ENCODE data around the gene LRRC27.

LRRC27 gene

DNA sequence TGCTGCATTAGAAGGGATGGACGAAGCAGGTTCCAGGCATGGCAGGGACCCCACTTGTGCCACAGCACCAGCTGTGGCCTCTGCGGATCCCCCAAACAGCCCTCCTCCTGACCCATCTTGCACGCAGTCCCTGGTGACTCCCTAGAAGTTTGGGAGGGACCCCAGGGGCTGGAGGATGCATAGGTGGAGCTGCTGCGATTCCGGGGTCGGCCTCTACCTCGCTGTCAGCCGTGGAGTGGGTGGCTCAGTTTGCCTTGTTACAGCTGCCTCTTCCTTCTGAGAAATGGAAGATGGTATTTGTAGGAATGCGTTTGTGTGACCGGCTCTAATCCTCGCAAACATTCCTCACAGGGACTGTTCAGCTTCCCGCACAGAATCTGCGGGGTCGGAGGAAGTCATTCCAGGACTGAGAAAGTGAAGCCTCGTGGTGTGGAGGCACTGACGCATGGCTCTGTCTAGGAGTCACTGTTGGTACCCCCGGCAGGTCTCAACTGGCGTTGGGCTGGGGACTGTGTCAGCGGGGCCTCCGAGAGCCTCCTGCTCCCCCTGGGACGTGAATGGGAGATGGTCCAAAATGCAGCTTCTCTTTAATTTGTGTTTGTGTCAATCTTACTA, 82.5 kb downstream of the LRRC27 start:
- DNase-seq (ENCODE audit: low read depth in 2 of 2): no peak

DNA sequence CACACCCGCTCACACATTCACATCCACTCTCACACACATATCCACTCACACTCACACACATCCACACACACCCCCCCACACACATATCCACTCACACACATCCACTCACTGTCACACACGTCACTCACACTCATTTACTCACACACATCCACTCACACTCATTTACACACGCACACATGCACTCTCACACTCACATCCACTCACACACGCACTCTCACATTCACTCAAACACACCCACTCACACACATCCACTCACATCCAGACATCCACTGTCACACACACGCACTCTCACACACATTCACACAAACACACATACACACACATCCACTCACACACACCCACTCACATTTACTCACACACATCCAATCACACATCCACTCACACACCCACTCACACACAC, 83.3 kb downstream of the LRRC27 start:
- DNase-seq (ENCODE audit: low read depth in 2 of 2): no peak

DNA sequence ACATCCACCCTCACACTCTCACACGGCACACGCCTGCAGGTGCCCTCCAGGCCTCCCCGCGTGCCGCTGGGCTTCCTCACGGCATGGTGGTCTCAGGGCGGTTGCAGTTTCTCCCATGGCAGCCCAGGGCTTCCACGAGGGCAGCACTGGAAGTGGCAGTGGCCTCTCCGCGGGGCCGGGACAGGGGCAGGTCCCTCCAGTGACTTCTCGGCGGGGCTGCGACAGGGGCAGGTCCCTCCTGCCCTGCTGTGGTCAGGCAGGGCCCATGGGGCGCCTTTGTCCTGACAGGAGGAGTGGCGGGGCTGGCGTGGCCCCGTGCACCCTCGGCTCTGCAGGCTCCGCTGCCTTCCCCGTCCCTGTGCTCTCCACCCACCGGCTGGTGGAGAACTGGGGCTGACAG, 84.0 kb downstream of the LRRC27 start:
- DNase-seq (ENCODE audit: low read depth in 2 of 2): no peak

DNA sequence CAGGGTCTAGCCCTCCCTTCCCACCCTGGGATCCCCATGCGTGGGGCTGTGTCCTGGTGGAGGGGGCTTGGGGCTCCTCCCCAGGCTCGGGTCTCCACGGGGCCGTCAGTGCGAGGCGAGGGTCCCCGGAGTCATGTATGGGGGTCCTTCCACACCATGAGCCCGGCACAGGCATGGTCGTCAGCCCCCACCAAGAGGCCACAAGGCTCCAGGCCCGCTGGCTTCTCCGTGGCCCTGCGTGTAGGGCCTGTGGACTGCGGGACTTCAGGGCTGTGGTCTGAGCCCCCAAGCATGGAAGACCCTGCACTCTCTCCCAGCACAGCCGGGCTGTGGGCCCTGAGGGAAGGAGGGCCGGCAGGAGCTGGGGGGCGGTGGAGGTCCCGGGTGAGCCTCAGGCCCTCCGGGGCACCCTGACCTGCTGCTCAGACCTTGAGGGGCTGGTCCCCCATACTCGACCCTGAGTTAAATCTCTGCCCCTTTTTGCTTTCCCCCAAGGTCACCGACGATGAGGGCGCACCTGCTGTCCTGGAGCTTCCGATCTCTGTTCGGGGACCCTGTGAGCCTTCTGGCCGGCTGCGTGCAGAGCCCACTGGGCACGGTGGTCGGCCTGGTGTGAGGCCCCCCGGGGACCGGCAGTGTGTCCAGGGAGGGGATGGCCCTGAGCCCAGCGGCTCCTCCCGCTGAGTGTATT, 84.7 kb downstream of the LRRC27 start:
- no peak for DNase-seq (ENCODE audit: low read depth in 2 of 2)

DNA sequence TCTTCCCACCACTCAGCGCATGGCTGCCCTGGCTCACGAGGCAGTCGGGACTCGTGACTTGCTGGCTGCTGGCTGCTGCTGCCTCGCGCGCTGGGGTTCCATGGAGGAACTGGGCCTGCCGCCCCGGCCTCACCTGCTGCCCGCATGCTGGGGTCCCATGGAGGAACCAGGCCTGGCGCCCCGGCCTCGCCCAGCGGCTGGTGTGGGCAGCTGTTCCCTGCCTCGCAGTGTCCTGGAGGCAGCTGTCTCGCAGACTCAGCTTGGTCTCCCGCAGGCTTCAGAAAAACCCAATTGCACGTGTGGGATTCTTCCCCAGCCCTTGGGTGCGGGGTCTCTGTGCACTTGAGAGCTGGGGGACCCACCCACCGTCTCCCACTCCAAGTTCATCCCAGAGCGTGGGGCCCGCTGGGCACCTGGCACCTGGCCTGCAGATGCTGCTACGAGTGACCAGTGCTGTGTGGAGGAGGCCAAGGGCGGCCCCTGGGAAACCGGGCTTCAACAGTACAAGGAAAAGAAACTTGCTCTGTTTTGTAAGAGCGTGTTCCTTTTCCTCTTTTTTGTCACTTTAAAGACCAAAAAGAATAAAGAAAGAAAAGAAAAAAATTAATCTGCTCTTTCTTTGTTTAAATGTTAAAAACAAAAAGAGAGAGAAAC, 85.4 kb downstream of the LRRC27 start:
- no peak for DNase-seq (ENCODE audit: low read depth in 2 of 2)

DNA sequence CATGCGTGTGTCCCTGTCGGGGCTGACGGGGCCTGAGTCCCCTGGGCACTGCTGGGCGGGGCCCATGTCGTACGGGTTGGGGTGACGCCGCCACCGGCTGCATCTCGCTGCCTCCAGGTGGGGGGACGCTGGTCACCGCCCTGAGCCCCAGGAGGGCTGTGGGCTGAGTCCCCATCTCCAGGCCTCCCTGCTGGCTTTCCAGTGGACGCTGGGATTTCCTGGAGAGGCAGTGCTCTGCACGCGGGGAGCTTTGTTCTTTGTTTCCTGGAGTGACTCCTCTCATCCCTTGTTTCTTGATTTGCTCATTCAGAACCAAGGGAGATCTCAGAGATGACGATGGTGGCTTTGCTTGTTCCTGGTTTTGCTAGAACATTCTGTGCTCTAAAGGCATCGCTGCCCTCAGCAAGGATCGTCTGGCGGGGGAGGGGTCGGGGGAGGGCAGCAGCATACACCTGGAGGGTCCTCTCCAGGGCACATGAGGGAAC, 86.0 kb downstream of the LRRC27 start:
- DNase-seq (ENCODE audit: low read depth in 2 of 2): no peak

DNA sequence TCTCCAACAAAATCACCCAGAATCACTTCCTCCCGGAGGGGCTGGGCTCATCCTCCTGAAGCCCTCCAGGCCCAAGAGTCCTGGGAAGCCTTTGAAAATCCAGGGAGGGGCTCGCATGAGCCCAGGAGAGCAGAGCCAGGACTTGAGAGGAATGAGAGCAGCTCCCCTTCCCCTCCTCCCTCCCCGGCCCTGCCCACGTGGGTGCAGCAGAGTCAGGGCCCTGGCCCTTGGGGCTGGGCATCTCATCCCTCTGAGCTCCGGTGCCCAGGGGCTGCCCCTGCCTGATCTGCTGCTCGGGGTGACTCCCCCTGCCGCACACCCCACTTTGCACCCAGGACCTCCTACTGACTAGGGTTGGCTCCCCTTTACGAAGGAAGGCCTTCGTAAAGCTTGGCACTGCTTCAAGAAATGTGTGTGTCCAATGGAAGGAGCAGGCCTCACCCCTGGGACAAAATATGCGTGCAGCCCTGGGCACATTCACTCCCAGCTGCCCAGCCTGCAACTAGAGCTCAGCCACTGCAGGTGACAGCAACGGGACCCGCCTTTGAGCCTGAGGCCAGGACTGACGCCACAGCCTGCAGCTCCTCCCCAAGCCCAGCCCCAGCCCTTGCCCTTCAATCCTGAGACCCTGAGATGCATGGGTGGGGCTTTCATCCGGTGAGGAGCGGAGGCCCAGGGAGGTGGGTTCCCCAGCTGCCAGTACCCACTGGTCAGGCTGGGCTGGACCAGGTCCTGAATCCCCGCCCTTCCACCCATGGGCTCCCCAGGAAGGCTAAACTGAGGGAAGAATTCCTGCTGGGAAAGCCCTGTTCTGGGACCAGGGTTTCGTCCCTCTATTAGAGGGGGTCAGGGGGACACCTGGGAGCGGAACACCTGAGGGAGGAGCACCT, 86.8 kb downstream of the LRRC27 start:
- DNase-seq (ENCODE audit: low read depth in 2 of 2): no peak

DNA sequence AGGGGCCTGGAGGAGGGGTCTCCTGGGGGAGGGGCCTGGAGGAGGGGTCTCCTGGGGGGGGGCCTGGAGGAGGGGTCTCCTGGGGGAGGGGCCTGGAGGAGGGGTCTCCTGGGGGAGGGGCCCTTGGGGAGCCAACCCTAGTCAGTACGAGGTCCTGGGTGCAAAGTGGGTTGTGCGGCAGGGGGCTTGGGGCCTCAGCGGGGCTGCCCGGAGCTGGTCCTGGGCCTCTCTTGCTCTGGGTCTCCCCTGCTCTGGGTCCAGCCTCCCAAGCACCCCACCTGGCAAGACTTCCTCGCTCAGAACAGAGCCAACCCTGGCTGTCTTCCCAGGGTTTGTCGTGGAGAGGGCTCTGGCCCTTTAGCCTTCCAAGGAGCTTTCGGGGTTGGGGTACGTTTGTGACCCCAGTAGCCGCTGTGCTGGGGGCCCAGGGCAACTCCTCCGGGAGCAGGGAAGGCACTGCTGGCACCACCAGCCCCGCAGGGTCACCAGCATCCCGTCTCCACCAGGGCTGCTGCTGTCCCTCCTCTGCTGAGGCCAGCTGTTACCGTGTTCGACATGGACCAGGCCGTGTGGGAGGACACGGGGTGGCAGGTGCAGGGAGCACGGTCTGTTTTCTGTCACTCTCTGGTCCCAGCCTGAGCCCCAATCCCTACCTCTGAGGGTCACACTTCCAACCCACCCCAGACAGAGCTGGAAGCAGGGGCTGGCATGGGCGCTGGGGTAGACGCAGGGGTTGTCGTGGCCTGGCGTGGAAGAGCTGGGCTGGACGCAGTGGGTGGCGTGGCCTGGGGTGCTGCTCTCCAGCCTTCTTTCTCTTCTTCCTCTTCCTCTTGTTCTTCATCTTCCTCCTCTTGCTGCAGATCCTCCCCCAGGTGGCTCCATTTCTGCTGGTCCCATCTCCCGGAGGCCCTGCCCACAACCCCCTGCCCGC, 87.8 kb downstream of the LRRC27 start:
- no peak for DNase-seq (ENCODE audit: low read depth in 2 of 2)

DNA sequence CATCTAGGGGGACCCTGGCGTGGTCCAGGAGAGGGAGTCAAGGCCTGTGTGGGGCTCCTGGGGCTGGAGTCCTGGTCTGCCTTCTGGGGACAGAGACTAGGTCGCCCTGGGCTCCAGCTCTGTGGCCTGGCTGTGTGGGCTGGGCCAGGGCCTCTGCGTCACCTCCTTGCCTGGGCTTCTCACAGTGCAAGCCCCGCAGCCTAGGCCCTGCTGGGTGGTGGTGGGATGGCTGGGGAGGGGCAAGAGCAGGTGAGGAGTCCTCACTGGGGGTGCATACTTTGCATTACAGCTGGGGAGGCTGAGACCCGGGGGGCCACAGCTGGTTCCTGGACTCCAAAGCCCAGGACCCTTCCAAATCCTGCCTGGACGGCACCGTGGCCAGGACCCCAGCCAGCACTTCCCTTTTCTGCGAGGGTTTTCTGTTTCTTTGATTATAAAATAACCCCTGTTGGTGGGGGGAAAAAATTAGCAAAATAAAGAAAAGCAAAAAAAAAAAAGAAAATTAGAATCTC, 88.5 kb downstream of the LRRC27 start:
- no peak for DNase-seq (ENCODE audit: low read depth in 2 of 2)

DNA sequence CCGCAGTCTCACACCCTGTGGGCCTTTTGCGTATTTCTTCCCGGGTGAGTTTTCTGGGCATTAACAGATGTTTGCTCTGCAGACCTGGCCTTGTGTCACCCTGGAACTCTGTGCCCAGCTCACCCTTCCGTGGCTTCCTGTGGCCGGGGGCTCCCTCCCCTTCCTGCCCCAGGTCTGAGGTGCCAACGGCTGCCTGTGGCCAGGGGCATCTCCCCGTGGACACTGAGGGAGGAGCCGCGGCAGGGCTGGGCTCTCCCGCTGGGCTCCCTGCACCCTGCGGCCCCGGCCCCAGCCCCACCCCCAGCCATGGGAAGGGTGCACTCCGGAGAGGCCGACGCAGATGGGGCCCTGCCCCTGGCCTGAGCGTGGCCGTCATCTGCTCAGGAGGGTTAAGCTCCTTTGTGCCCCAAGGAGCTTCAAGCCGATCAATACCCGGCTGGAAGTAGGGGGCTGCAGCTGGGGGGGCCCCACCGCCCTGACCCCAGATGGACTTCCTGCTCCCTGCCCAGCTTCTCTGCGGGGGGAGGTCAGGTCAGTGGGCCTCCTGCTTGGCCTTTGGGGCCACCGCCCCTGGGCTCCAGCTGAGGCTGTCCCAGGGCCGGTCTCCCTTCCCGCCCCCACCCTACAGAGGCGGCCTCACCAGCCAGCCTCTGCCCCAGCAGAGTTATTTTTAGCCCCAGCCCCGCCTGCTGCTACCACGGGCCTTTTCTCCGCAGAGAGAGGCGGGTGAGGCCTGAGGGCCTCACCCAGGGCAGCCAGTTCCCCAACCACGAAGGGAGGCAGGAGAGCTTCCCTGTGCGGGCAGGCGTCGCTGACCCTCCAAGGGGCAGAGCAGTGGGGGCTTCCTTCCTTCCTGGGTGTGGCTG, 89.2 kb downstream of the LRRC27 start:
- DNase-seq (ENCODE audit: low read depth in 2 of 2): no peak

DNA sequence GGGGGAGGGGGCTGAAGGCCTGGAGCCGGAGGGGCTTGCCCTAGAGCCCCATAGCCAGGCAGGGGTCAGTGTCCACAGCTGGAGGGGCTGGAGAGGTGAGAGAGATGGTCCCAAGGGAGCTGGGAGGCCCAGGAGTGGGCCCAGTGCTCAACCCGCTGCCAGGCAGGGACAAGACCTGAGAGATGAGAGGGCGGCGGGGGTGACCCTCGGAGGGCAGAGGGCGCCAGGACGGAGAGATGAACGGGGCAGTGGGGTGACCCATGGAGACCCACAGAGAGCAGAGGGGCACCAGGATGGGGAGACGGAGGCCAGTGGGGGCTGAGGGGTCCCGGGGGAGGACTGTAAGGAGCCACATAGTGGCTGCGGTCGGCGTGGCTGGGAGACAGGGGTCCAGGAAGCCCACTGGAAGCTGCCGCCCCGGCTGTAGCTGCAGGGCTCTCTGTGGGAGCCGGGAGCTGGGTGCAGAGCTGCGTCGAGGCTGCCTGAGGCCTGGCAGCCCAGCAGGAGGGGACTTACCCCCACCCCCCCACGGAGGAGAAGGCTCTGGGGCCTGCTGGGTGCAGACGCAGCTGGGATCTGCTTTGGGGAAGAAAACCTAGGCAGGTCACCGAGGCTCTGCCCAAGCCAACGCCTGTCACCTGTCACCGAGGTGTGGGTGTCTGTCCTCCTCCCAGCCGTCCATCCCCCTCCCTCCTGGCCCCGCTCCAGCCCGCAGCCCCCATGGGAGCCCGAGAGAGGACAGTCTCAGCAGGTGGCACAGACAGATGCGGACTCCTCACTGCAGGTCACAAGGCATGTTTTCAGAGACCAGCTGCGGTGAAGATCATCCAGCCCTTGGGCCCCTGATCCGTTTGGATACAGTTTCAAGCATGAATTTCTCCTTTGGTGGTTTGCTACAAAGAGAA, 90.1 kb downstream of the LRRC27 start:
- no peak for DNase-seq (ENCODE audit: low read depth in 2 of 2)

DNA sequence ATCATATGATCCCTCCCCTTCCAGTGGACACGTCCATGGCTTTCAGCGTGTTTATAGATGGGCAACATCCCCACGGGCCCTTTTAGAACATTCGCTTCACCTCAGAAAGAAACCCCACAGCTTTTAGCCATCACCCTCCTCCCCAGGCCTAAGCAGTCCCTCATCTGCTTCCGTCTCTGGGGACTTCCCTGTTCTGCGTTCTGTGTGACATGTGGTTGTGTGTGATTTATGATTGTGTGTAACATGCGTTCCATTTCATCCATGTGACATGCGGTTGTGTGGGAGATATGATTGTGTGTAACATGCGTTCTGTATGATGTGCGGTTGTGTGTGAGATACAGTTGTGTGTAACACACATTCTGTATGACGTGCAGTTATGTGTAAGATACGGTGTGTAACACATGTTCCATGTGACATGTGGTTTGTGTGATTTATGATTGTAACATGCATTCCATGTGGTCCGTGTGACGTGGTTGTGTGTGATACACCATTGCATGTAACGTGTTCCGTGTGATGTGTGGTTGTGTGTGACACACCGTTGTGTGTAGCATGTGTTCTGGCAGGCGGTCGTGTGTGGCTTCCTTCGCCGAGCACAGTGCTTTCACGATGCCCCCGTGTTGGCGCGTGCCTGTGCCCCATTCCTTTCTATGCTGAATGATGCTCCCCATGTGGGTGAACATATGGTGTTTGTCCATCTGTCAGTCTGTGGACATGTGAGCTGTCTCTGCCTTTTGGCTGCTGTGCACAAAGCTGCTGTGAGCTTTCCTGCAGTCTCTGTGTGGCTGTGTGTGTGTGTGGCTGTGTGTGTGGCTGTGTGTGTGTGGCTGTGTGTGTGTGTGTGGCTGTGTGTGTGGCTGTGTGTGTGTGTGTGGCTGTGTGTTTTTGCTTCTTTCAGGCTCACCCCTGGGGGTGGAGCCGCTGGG, 91.2 kb downstream of the LRRC27 start:
- no peak for DNase-seq (ENCODE audit: low read depth in 2 of 2)

DNA sequence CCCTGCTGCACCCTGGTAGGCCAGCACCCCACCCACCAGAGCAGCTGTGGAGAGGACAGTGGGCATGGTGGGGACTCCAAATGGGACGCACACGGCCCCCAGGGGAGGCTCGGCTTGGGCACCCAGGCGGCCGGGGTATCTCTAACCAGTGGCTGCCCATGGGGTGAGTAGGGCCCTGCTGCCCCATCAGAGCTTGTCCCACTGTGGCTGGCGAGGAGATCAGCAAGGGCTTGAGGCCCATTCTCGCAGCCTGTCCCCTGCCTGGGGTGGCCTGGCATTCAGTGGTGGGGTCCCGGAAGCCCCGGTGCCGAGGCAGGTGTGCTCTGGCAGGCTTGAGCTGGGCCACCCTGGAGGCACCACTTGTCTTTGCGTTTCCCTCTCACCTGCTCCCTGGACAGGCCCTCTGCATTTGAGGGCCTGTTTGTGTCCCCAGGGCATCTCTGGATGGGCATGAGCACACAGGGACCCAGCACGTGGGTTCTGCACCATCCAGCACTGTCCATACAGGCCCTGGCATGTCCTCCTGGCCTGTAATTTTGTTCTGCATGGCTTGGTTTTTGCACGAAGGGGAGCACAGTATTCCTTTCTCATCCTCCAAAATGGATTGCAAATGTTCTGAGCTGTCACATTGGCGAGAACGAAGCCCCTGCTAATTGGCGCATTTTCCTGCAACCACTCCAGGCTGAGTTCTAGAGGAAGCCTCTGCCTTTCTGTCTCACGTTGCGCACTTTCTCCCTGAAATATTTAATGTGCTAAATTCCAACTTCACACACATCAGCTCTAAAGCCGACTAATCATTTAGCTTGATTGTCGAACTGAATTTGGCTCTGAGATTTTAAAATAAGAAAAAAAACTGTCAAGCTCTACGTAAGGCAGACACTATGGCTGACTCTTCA, 92.2 kb downstream of the LRRC27 start:
- DNase-seq (ENCODE audit: low read depth in 2 of 2): no peak

DNA sequence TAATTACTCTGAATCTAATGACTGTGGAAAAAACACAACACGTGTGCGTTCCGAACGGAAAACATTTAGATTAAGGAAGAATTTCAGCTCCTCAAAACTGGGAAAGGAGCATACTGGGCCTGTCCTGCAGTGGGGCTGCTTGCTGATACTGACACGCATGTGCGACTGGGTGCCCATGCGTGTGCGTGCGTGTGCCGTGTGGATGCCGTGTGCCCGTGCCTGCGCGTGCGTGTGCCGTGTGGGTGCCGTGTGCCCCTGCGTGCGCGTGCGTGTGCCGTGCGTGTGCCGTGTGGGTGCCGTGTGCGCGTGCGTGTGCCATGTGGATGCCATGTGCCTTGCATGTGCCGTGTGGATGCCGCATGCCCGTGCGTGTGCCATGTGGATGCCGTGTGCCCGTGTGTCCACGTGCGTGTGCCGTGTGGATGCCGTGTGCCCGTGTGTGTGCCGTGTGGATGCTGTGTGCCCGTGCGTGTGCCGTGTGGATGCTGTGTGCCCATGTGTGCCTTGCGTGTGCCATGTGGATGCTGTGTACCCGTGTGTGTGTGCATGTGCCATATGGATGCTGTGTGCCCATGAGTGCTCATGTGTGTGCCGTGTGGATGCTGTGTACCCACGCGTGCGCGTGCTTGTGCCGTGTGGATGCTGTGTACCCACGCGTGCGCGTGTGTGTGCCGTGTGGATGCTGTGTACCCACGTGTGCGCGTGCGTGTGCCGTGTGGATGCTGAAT, 93.2 kb downstream of the LRRC27 start:
- no peak for DNase-seq (ENCODE audit: low read depth in 2 of 2)

DNA sequence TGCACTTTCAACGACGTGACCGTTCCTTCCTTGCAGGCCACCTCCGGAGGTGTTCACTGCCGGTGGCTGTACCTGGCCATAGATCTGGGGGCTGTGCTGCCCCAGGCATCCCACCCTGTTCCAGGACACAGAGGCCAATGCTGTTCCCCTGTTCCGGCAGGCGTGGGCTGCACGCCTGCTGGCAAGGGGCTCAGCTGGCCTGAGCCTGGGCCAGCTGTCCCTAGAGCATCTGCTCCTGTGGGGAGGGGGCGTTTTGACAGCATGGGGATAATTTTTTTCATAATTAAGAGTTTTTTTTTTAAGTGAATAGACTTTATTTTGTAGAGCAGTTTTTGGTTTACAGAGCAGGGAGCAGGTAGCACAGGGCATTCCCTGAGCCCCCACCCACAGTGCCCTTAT, 93.8 kb downstream of the LRRC27 start:
- DNase-seq (ENCODE audit: low read depth in 2 of 2): no peak
